ENCODE data around the gene HADHB.
"Not testable (repeated sequence)": the region's sequence is repeated elsewhere in the genome, so short reads cannot be mapped to it uniquely, and the experiment has no call there.

The HADHB gene

GRCh38 chr2:26245810-26246209, 1.1 kb downstream of the HADHB start:
- no peak for DNase-seq

- DNase-seq, result peak; percentile 85
Observed at GRCh38 chr2:26246818-26247217, 2.1 kb downstream of the HADHB start.

GRCh38 chr2:26249625-26250024, 4.9 kb downstream of the HADHB start:
- DNase-seq, result no peak

- no peak for DNase-seq
Observed at GRCh38 chr2:26251893-26252292, 7.2 kb downstream of the HADHB start.

GRCh38 chr2:26255759-26256384, 11.1 kb downstream of the HADHB start:
- no peak for DNase-seq

- DNase-seq, result not testable (repeated sequence)
Observed at GRCh38 chr2:26258836-26259235, 14.1 kb downstream of the HADHB start.

- no peak for DNase-seq
Observed at GRCh38 chr2:26268213-26268612, 23.5 kb downstream of the HADHB start.

GRCh38 chr2:26268670-26269385, 24.1 kb downstream of the HADHB start:
- not testable (repeated sequence) for DNase-seq

GRCh38 chr2:26269571-26270158, 24.9 kb downstream of the HADHB start:
- no peak for DNase-seq

- no peak for DNase-seq
Observed at GRCh38 chr2:26270373-26270772, 25.6 kb downstream of the HADHB start.

GRCh38 chr2:26273501-26273900, 28.8 kb downstream of the HADHB start:
- no peak for DNase-seq

GRCh38 chr2:26274058-26274613, 29.4 kb downstream of the HADHB start:
- DNase-seq, result peak in 1 of 2 experiments; percentile 5

- no peak for DNase-seq
Observed at GRCh38 chr2:26276484-26277227, 31.9 kb downstream of the HADHB start.

- no peak for DNase-seq
Observed at GRCh38 chr2:26279886-26280285, 35.1 kb downstream of the HADHB start.

GRCh38 chr2:26281226-26281625, 36.5 kb downstream of the HADHB start:
- DNase-seq, result no peak

GRCh38 chr2:26283606-26284005, 38.9 kb downstream of the HADHB start:
- DNase-seq, result no peak

GRCh38 chr2:26284132-26284531, 39.4 kb downstream of the HADHB start:
- no peak for DNase-seq

- no peak for DNase-seq
Observed at GRCh38 chr2:26285931-26286330, 41.2 kb downstream of the HADHB start.

- DNase-seq, result no peak
Observed at GRCh38 chr2:26290001-26290400, 45.3 kb downstream of the HADHB start.

- no peak for DNase-seq
Observed at GRCh38 chr2:26292646-26293045, 47.9 kb downstream of the HADHB start.

GRCh38 chr2:26295511-26295910, 50.8 kb downstream of the HADHB start:
- no peak for DNase-seq

- DNase-seq, result no peak
Observed at GRCh38 chr2:26297061-26297460, 52.3 kb downstream of the HADHB start.

- DNase-seq, result no peak
Observed at GRCh38 chr2:26298286-26298637, 53.5 kb downstream of the HADHB start.
